Hematopoietic multipotent progenitor cell (in vitro differentiated cells): ENCODE measurements around the gene EVL. TPM values are rescaled to one million over a fixed set of nuclear protein-coding genes. Genes with fewer than 3 reads are reported as not detected.
"Not testable (repeated sequence)": the region's sequence is repeated elsewhere in the genome, so short reads cannot be mapped to it uniquely, and the experiment has no call there.

Experiments
- DNase-seq, 3 donors: peaks; one replicate each; pipeline ENCODE4 v3.0.0-alpha.2; 2011 to 2015; ENCODE audit warnings: low read depth in 2 of 3, low spot score in 2 of 3
- total RNA-seq: library from RNA; depleted of rRNA; stranded (reverse); fragments of >200 nt; gene quantifications from one replicate; pipeline ENCODE4 v1.2.3, GENCODE V29; 2012

The EVL gene
- total RNA-seq, 1 donor = 102 TPM

- DNase-seq = not testable (repeated sequence)
These were observed 92.5 kb downstream of the EVL start for GRCh38 chr14:100157548-100158232.

GRCh38 chr14:100158566-100159093, 93.4 kb downstream of the EVL start:
- DNase-seq = no peak

- peak in 1 of 3 donors; percentile 30 for DNase-seq
These were observed 94.1 kb downstream of the EVL start, which contains the start of gene DEGS2 for GRCh38 chr14:100159094-100159864. Gene DEGS2 (minus strand): TSS chr14:100159645. CDS start chr14:100159587, 58 bp downstream.

- DNase-seq = no peak
These were observed 94.8 kb downstream of the EVL start for GRCh38 chr14:100159865-100160533.

- no peak for DNase-seq
These were observed 95.3 kb downstream of the EVL start for GRCh38 chr14:100160534-100160916.

- DNase-seq = no peak
These were observed 100.2 kb downstream of the EVL start for GRCh38 chr14:100165376-100165775.

- no peak for DNase-seq
These were observed 100.7 kb downstream of the EVL start for GRCh38 chr14:100165831-100166440.

GRCh38 chr14:100168506-100168905, 103.3 kb downstream of the EVL start:
- DNase-seq = peak in 1 of 3 donors; percentile 80

GRCh38 chr14:100170880-100171279, 105.7 kb downstream of the EVL start:
- no peak for DNase-seq

GRCh38 chr14:100172811-100173210, 107.6 kb downstream of the EVL start:
- DNase-seq = no peak

- no peak for DNase-seq
These were observed 108.1 kb downstream of the EVL start for GRCh38 chr14:100173353-100173752.

GRCh38 chr14:100176811-100177327, 111.6 kb downstream of the EVL start:
- no peak for DNase-seq

GRCh38 chr14:100178691-100179090, 113.5 kb downstream of the EVL start:
- no peak for DNase-seq

- DNase-seq = not testable (repeated sequence)
These were observed 115.4 kb downstream of the EVL start for GRCh38 chr14:100180671-100181070.

GRCh38 chr14:100181876-100182551, 116.8 kb downstream of the EVL start:
- not testable (repeated sequence) for DNase-seq

GRCh38 chr14:100187247-100187833, 122.1 kb downstream of the EVL start:
- DNase-seq = no peak

GRCh38 chr14:100188392-100189030, 123.3 kb downstream of the EVL start:
- no peak for DNase-seq

GRCh38 chr14:100190126-100190525, 124.9 kb downstream of the EVL start:
- no peak for DNase-seq

GRCh38 chr14:100191584-100192249, 126.5 kb downstream of the EVL start:
- no peak for DNase-seq
